Measurements from ENCODE around the gene C21orf91. TPM values are rescaled to one million over a fixed set of nuclear protein-coding genes. Genes with fewer than 3 reads are reported as not detected.
"Not testable (repeated sequence)": the region's sequence is repeated elsewhere in the genome, so short reads cannot be mapped to it uniquely, and the experiment has no call there.

C21orf91 gene
- polyA plus RNA-seq, 3 donors = 20.4 to 25.0 (median 24.1) TPM

- DNase-seq = no peak
These were observed 37.6 kb downstream of the C21orf91 start for GRCh38 chr21:17781524-17781923.

GRCh38 chr21:17780539-17780938 is 38.6 kb downstream of the C21orf91 start:
- DNase-seq = no peak

- no peak for DNase-seq
These were observed 39.2 kb downstream of the C21orf91 start for GRCh38 chr21:17779980-17780379.

- no peak for DNase-seq
These were observed 39.7 kb downstream of the C21orf91 start for GRCh38 chr21:17779496-17779895.

GRCh38 chr21:17777072-17777765 is 41.9 kb downstream of the C21orf91 start:
- no peak for DNase-seq

GRCh38 chr21:17775431-17776126 is 43.6 kb downstream of the C21orf91 start:
- no peak for DNase-seq

GRCh38 chr21:17775021-17775420 is 44.1 kb downstream of the C21orf91 start:
- DNase-seq = not testable (repeated sequence)

- DNase-seq = no peak
These were observed 49.7 kb downstream of the C21orf91 start for GRCh38 chr21:17769447-17769845.

- DNase-seq = no peak
These were observed 50.2 kb downstream of the C21orf91 start for GRCh38 chr21:17768840-17769446.

GRCh38 chr21:17765207-17765606 is 53.9 kb downstream of the C21orf91 start:
- DNase-seq = no peak

- no peak for DNase-seq
These were observed 55.7 kb downstream of the C21orf91 start for GRCh38 chr21:17763288-17764037.

GRCh38 chr21:17759511-17760178 is 59.5 kb downstream of the C21orf91 start:
- no peak for DNase-seq

GRCh38 chr21:17758683-17759082 is 60.5 kb downstream of the C21orf91 start:
- no peak for DNase-seq

GRCh38 chr21:17757671-17758070 is 61.5 kb downstream of the C21orf91 start:
- DNase-seq = no peak

GRCh38 chr21:17753736-17754135 is 65.4 kb downstream of the C21orf91 start:
- no peak for DNase-seq

- no peak for DNase-seq
These were observed 67.0 kb downstream of the C21orf91 start for GRCh38 chr21:17752171-17752570.

GRCh38 chr21:17746920-17747319 is 72.2 kb downstream of the C21orf91 start:
- DNase-seq = no peak

GRCh38 chr21:17745086-17745485 is 74.1 kb downstream of the C21orf91 start:
- no peak for DNase-seq

- no peak for DNase-seq
These were observed 76.1 kb downstream of the C21orf91 start for GRCh38 chr21:17742940-17743592.

GRCh38 chr21:17742181-17742580 is 77.0 kb downstream of the C21orf91 start:
- DNase-seq = no peak

Data from renal pelvis (tissue), 4 donors.